GM21825 (cell line): ENCODE measurements around the gene TLX2.
A peak's percentile ranks its signal among the peaks of the same experiment; 100 is the strongest.

Source experiments
- ATAC-seq: cut with Tn5 transposase; IDR thresholded peaks from one replicate; pipeline ENCODE4 v1.9.1; 2021; ENCODE audit warnings: mild to moderate bottlenecking, moderate library complexity; ENCODE audit not compliant: unreplicated experiment

TLX2 gene

GRCh38 chr2:74496997-74497776, 17.1 kb upstream of the TLX2 start:
- no peak for ATAC-seq

- ATAC-seq: no peak
Observed at GRCh38 chr2:74497777-74498499, 16.3 kb upstream of the TLX2 start.

- ATAC-seq: no peak
Observed at GRCh38 chr2:74498500-74499266, 15.6 kb upstream of the TLX2 start.

- ATAC-seq: no peak
Observed at GRCh38 chr2:74499267-74499939, 14.8 kb upstream of the TLX2 start, which contains the start of gene LBX2. Gene LBX2, minus strand, starts transcription at chr2:74499603. Its CDS starts 66 bp downstream, at chr2:74499537.

GRCh38 chr2:74499940-74500577, 14.2 kb upstream of the TLX2 start:
- ATAC-seq: no peak

GRCh38 chr2:74500578-74500946, 13.7 kb upstream of the TLX2 start:
- no peak for ATAC-seq

- no peak for ATAC-seq
Observed at GRCh38 chr2:74501335-74502071, 12.7 kb upstream of the TLX2 start.

GRCh38 chr2:74502147-74502719, 12.0 kb upstream of the TLX2 start:
- ATAC-seq: no peak

- ATAC-seq: peak; percentile 36
Observed at GRCh38 chr2:74502720-74503505, 11.3 kb upstream of the TLX2 start.

GRCh38 chr2:74503506-74504475, 10.5 kb upstream of the TLX2 start:
- no peak for ATAC-seq

GRCh38 chr2:74504591-74504990, 9.7 kb upstream of the TLX2 start:
- no peak for ATAC-seq

- no peak for ATAC-seq
Observed at GRCh38 chr2:74505448-74506246, 8.6 kb upstream of the TLX2 start.

- peak; percentile 84 for ATAC-seq
Observed at GRCh38 chr2:74507145-74507925, 6.9 kb upstream of the TLX2 start, which contains the start of gene PCGF1. Gene PCGF1, minus strand, starts transcription at chr2:74507695. Its CDS starts 27 bp downstream, at chr2:74507668.

GRCh38 chr2:74507926-74508520, 6.2 kb upstream of the TLX2 start:
- ATAC-seq: peak; percentile 13

- no peak for ATAC-seq
Observed at GRCh38 chr2:74510272-74510671, 4.0 kb upstream of the TLX2 start.
